ENCODE results near the gene SPTBN2.

DNA sequence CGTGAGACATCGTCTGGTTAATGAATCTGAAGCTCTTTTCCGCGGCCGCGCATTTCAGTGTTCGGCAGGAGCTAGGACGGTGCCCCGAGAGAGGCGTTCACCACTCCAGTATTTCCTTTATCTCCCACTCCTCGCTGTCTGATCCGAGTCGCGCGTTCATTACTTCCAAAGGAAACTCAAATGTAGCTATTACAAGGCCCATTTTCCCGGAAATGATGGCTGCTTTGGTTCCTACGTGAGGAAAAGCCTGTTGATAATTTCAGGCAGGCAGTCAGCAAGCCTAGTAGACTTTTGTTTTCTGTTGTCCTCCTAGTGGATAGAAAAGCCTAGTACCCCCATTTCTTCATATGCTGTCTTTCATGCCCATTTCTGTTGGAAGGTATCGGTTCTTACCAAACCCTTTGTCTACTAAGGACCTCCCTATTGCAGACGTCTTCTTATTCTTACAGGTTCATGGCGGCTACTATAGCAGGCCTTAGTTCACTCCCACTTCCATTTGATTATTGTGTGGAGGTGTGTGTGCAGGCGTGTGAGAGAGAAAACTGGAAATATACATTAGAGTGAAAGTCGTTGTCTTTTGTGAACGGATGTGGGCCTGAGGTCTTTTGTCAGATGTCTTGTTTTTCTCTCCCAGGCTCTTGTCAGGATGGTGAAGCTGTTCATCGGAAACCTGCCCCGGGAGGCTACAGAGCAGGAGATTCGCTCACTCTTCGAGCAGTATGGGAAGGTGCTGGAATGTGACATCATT is 89.8 kb downstream of the SPTBN2 start:
- TF ChIP-seq EP300 (IDR thresholded peaks at IDR 0.05) (no peak), POLR2A (IDR thresholded peaks at IDR 0.05; ENCODE audit: low read length) (no peak), CBX2 (IDR thresholded peaks at IDR 0.05; ENCODE audit: borderline replicate concordance, low read depth) (no peak)
- TF ChIP-seq, protein P1, sequence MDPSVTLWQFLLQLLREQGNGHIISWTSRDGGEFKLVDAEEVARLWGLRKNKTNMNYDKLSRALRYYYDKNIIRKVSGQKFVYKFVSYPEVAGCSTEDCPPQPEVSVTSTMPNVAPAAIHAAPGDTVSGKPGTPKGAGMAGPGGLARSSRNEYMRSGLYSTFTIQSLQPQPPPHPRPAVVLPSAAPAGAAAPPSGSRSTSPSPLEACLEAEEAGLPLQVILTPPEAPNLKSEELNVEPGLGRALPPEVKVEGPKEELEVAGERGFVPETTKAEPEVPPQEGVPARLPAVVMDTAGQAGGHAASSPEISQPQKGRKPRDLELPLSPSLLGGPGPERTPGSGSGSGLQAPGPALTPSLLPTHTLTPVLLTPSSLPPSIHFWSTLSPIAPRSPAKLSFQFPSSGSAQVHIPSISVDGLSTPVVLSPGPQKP (IDR thresholded peaks at IDR 0.05; ENCODE audit: low read depth, low read length), result no peak
- TF ChIP-seq, protein P2, sequence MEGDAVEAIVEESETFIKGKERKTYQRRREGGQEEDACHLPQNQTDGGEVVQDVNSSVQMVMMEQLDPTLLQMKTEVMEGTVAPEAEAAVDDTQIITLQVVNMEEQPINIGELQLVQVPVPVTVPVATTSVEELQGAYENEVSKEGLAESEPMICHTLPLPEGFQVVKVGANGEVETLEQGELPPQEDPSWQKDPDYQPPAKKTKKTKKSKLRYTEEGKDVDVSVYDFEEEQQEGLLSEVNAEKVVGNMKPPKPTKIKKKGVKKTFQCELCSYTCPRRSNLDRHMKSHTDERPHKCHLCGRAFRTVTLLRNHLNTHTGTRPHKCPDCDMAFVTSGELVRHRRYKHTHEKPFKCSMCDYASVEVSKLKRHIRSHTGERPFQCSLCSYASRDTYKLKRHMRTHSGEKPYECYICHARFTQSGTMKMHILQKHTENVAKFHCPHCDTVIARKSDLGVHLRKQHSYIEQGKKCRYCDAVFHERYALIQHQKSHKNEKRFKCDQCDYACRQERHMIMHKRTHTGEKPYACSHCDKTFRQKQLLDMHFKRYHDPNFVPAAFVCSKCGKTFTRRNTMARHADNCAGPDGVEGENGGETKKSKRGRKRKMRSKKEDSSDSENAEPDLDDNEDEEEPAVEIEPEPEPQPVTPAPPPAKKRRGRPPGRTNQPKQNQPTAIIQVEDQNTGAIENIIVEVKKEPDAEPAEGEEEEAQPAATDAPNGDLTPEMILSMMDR (IDR thresholded peaks at IDR 0.05), result no peak
- TF ChIP-seq, protein P3, sequence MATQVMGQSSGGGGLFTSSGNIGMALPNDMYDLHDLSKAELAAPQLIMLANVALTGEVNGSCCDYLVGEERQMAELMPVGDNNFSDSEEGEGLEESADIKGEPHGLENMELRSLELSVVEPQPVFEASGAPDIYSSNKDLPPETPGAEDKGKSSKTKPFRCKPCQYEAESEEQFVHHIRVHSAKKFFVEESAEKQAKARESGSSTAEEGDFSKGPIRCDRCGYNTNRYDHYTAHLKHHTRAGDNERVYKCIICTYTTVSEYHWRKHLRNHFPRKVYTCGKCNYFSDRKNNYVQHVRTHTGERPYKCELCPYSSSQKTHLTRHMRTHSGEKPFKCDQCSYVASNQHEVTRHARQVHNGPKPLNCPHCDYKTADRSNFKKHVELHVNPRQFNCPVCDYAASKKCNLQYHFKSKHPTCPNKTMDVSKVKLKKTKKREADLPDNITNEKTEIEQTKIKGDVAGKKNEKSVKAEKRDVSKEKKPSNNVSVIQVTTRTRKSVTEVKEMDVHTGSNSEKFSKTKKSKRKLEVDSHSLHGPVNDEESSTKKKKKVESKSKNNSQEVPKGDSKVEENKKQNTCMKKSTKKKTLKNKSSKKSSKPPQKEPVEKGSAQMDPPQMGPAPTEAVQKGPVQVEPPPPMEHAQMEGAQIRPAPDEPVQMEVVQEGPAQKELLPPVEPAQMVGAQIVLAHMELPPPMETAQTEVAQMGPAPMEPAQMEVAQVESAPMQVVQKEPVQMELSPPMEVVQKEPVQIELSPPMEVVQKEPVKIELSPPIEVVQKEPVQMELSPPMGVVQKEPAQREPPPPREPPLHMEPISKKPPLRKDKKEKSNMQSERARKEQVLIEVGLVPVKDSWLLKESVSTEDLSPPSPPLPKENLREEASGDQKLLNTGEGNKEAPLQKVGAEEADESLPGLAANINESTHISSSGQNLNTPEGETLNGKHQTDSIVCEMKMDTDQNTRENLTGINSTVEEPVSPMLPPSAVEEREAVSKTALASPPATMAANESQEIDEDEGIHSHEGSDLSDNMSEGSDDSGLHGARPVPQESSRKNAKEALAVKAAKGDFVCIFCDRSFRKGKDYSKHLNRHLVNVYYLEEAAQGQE (IDR thresholded peaks at IDR 0.05), result no peak
